NCI-H446 treated with DMSO at 0.1 percent for 48 hours (cell line): ENCODE results near the gene SCGB1D2.
"Not testable (repeated sequence)": the region's sequence is repeated elsewhere in the genome, so short reads cannot be mapped to it uniquely, and the experiment has no call there.

ENCODE experiments used
- DNase-seq: peaks from one replicate; lab custom pipeline; 2025; lab: John Stamatoyannopoulos, UW

SCGB1D2 gene

GRCh38 chr11:62242021-62242420 is at the start of gene SCGB1D2:
TSS of gene SCGB1D2 (plus strand) at chr11:62242239. CDS start at chr11:62242308, 69 bp downstream.
- DNase-seq: peak; percentile 31

- no peak for DNase-seq
Measured at GRCh38 chr11:62193952-62194351, 48.1 kb upstream of the SCGB1D2 start.

GRCh38 chr11:62195010-62195409 is 47.0 kb upstream of the SCGB1D2 start:
- DNase-seq: not testable (repeated sequence)

- DNase-seq: no peak
Measured at GRCh38 chr11:62195945-62196344, 46.1 kb upstream of the SCGB1D2 start.

- not testable (repeated sequence) for DNase-seq
Measured at GRCh38 chr11:62197400-62197799, 44.6 kb upstream of the SCGB1D2 start.

- no peak for DNase-seq
Measured at GRCh38 chr11:62201376-62201775, 40.7 kb upstream of the SCGB1D2 start.

- no peak for DNase-seq
Measured at GRCh38 chr11:62202910-62203309, 39.1 kb upstream of the SCGB1D2 start.

GRCh38 chr11:62204430-62204829 is 37.6 kb upstream of the SCGB1D2 start:
- DNase-seq: no peak

GRCh38 chr11:62205441-62205840 is 36.6 kb upstream of the SCGB1D2 start:
- DNase-seq: no peak

GRCh38 chr11:62206276-62207066 is 35.6 kb upstream of the SCGB1D2 start:
- DNase-seq: not testable (repeated sequence)

GRCh38 chr11:62208785-62209144 is 33.3 kb upstream of the SCGB1D2 start:
- no peak for DNase-seq

- no peak for DNase-seq
Measured at GRCh38 chr11:62217191-62217748, 24.8 kb upstream of the SCGB1D2 start.

GRCh38 chr11:62221498-62221897 is 20.5 kb upstream of the SCGB1D2 start:
- no peak for DNase-seq

GRCh38 chr11:62223095-62223494 is 18.9 kb upstream of the SCGB1D2 start:
- no peak for DNase-seq

GRCh38 chr11:62233730-62234129 is 8.3 kb upstream of the SCGB1D2 start:
- no peak for DNase-seq

- DNase-seq: no peak
Measured at GRCh38 chr11:62236187-62236586, 5.9 kb upstream of the SCGB1D2 start.

- no peak for DNase-seq
Measured at GRCh38 chr11:62237499-62237898, 4.5 kb upstream of the SCGB1D2 start.

- DNase-seq: no peak
Measured at GRCh38 chr11:62238151-62238550, 3.9 kb upstream of the SCGB1D2 start.

GRCh38 chr11:62241095-62241494 is 944 bp upstream of the SCGB1D2 start:
- no peak for DNase-seq

GRCh38 chr11:62245271-62245753 is 3.3 kb downstream of the SCGB1D2 start:
- no peak for DNase-seq

GRCh38 chr11:62251698-62252097 is 9.7 kb downstream of the SCGB1D2 start:
- DNase-seq: no peak

GRCh38 chr11:62253999-62254542 is 12.0 kb downstream of the SCGB1D2 start:
- DNase-seq: no peak

- DNase-seq: no peak
Measured at GRCh38 chr11:62256281-62256680, 14.2 kb downstream of the SCGB1D2 start.
